ENCODE data around the gene TOGARAM2. TPM values are rescaled to one million over a fixed set of nuclear protein-coding genes. Genes with fewer than 3 reads are reported as not detected.
A peak's percentile ranks its signal among the peaks of the same experiment; 100 is the strongest.

Gene TOGARAM2
- total and polyA plus RNA-seq, 8 donors, result 0.43 to 3.5 (median 0.89) TPM; not detected in 1

GRCh38 chr2:28978606-28979005 lies 2.5 kb upstream of the TOGARAM2 start:
- Histone ChIP-seq H3K27me3 (no peaks in the 10 kb centered on the region), H3K4me1 (peaks cover 15 to 31% (median 18%) of the 10 kb centered on the region in 4 donors), H3K9me3 (no peaks in the 10 kb centered on the region), H3K36me3 (no peaks in the 10 kb centered on the region), H3K27ac (no peak overlapping the region), H3K4me3 (no peak overlapping the region)
- 61 to 75% (median 70%) methylated on average over 6 of the region's 6 CpGs for WGBS, 5 donors
- intact Hi-C loops (cut with DNase I; ENCODE audit: low total_unique reads), result no loop called here
- no peak for DNase-seq
- TF ChIP-seq CTCF (IDR thresholded peaks at IDR 0.05), result no peak
- TF ChIP-seq EP300 (IDR thresholded peaks at IDR 0.05), result no peak
- no peak for TF ChIP-seq POLR2A (IDR thresholded peaks at IDR 0.05)
- no peak for TF ChIP-seq POLR2AphosphoS5 (IDR thresholded peaks at IDR 0.05)

GRCh38 chr2:28979041-28979440 lies 2.1 kb upstream of the TOGARAM2 start:
- TF ChIP-seq POLR2AphosphoS5 (IDR thresholded peaks at IDR 0.05), result no peak
- no peak for TF ChIP-seq POLR2A (IDR thresholded peaks at IDR 0.05)
- TF ChIP-seq EP300 (IDR thresholded peaks at IDR 0.05), result no peak
- no peak for TF ChIP-seq CTCF (IDR thresholded peaks at IDR 0.05)
- peaks cover 15 to 32% (median 18%) of the 10 kb centered on the region in 4 donors for H3K4me1 ChIP-seq
- no peaks in the 10 kb centered on the region for H3K9me3 ChIP-seq
- DNase-seq, result no peak
- no peak overlapping the region for H3K27ac ChIP-seq
- 55 to 73% (median 70%) methylated on average over 6 to 7 of the region's 7 CpGs for WGBS, 5 donors
- H3K36me3 ChIP-seq, result no peaks in the 10 kb centered on the region
- intact Hi-C loops (cut with DNase I; ENCODE audit: low total_unique reads), result no loop called here
- no peak overlapping the region for H3K4me3 ChIP-seq
- H3K27me3 ChIP-seq, result no peaks in the 10 kb centered on the region

GRCh38 chr2:28979576-28980366 lies 1.3 kb upstream of the TOGARAM2 start:
- no peaks in the 10 kb centered on the region for H3K9me3 ChIP-seq
- DNase-seq, result no peak
- WGBS, 5 donors, result 59 to 75% (median 74%) methylated on average over 12 to 13 of the region's 13 CpGs
- no peak overlapping the region for H3K27ac ChIP-seq
- H3K36me3 ChIP-seq, result no peaks in the 10 kb centered on the region
- H3K4me1 ChIP-seq, result peaks cover 15 to 36% (median 18%) of the 10 kb centered on the region in 4 donors
- no peak overlapping the region for H3K4me3 ChIP-seq
- no peak for TF ChIP-seq POLR2A (IDR thresholded peaks at IDR 0.05)
- no peak for TF ChIP-seq POLR2AphosphoS5 (IDR thresholded peaks at IDR 0.05)
- intact Hi-C loops (cut with DNase I; ENCODE audit: low total_unique reads), result no loop called here
- no peaks in the 10 kb centered on the region for H3K27me3 ChIP-seq

- Histone ChIP-seq H3K27me3 (no peaks in the 10 kb centered on the region), H3K27ac (peak overlapping the region; percentile 16 to 71 (median 67)), H3K4me1 (peaks cover 15 to 36% (median 18%) of the 10 kb centered on the region in 4 donors), H3K9me3 (no peaks in the 10 kb centered on the region), H3K4me3 (no peak overlapping the region), H3K36me3 (no peaks in the 10 kb centered on the region)
- intact Hi-C loops (cut with DNase I; ENCODE audit: low total_unique reads), result no loop called here
- TF ChIP-seq POLR2AphosphoS5 (IDR thresholded peaks at IDR 0.05), result no peak
- 31 to 88% (median 86%) methylated on average over 3 of the region's 3 CpGs for WGBS, 5 donors
- no peak for DNase-seq
Measured at GRCh38 chr2:28980368-28981015, 606 bp upstream of the TOGARAM2 start.

- Histone ChIP-seq H3K36me3 (no peaks in the 10 kb centered on the region), H3K27me3 (no peaks in the 10 kb centered on the region), H3K4me1 (peaks cover 15 to 36% (median 18%) of the 10 kb centered on the region in 4 donors), H3K4me3 (no peak overlapping the region), H3K27ac (peak overlapping the region in 4 of 5 donors; percentile 60 to 71 (median 68)), H3K9me3 (no peaks in the 10 kb centered on the region)
- WGBS, 5 donors, result 69 to 83% (median 79%) methylated on average over 7 to 11 of the region's 11 CpGs
- intact Hi-C loops (cut with DNase I; ENCODE audit: low total_unique reads), result no loop called here
- DNase-seq, result no peak
- TF ChIP-seq CTCF (IDR thresholded peaks at IDR 0.05) (no peak), POLR2AphosphoS5 (IDR thresholded peaks at IDR 0.05) (no peak), EP300 (IDR thresholded peaks at IDR 0.05) (no peak), POLR2A (IDR thresholded peaks at IDR 0.05) (no peak)
Measured at GRCh38 chr2:28981620-28982376, 700 bp downstream of the TOGARAM2 start.
